Measurements from ENCODE around the gene INAFM1.
A peak's percentile ranks its signal among the peaks of the same experiment; 100 is the strongest.
"Not testable (repeated sequence)": the region's sequence is repeated elsewhere in the genome, so short reads cannot be mapped to it uniquely, and the experiment has no call there.

Gene INAFM1

DNA sequence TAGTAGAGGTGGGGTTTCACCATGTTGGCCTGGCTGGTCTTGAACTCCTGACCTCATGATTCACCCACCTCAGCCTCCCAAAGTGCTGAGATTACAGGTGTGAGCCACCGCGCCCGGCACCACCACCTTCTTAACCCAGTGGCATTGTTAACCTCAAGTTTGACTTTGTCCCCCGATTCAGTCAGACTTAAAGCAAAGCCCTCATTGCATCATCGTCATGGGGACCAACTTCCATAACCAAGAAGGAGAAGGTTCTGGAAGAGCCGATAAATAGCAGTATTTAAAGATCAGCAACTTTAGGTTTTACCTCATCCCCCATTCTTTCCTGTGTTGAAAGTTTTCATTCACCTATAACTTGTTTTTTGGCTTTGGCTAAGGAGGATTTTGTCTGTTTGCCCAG lies 6.7 kb upstream of the INAFM1 start:
- no peak for DNase-seq (ENCODE audit: low spot score)

- no peak for DNase-seq (ENCODE audit: low spot score)
Measured at GRCh38 chr19:47269596-47269995, 5.1 kb upstream of the INAFM1 start.

GRCh38 chr19:47270408-47270807 lies 4.3 kb upstream of the INAFM1 start:
- no peak for DNase-seq (ENCODE audit: low spot score)

GRCh38 chr19:47271949-47272348 lies 2.7 kb upstream of the INAFM1 start:
- DNase-seq (ENCODE audit: low spot score), result no peak

DNA sequence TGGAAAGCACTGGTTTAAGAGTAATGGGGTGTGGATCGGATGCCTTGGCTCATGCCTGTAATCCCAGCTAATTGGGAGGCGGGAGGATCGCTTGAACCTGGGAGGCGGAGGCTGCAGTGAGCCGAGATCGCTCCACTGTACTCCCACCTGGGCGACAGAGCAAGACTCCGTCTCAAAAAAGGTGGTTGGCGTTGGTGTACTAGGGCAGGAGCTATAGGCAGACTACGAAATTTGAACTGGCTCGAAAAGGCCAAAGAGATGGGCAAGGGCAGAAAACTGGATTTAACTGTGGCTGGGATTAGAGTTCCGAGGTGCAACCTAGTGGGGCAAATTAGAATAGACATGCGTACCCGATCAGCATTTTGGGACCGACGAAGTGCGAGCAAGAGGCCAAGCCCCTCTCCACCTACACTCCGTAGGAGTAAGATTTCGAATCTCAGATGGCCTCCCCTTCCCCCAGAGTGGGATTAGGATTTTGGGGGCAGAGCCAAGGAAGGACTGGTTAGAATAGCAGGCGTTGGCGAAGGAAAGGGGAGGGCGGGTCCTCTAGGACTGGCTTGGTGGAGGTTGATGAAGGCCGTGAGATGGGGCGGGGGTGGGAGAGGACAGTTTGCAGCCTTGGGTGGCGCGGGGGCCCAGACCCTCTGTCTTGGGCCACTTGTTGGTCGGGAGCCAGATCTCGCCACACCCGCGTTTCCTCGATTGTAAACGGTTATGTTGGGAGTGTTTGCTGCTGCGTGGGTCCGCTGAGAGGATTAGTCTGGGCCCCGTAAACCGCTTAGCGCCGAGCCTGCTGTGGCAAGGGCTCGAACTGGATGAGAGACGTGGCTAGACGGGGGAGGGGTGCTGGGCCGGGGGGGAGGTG lies 2.0 kb upstream of the INAFM1 start:
- no peak for DNase-seq (ENCODE audit: low spot score)

DNA sequence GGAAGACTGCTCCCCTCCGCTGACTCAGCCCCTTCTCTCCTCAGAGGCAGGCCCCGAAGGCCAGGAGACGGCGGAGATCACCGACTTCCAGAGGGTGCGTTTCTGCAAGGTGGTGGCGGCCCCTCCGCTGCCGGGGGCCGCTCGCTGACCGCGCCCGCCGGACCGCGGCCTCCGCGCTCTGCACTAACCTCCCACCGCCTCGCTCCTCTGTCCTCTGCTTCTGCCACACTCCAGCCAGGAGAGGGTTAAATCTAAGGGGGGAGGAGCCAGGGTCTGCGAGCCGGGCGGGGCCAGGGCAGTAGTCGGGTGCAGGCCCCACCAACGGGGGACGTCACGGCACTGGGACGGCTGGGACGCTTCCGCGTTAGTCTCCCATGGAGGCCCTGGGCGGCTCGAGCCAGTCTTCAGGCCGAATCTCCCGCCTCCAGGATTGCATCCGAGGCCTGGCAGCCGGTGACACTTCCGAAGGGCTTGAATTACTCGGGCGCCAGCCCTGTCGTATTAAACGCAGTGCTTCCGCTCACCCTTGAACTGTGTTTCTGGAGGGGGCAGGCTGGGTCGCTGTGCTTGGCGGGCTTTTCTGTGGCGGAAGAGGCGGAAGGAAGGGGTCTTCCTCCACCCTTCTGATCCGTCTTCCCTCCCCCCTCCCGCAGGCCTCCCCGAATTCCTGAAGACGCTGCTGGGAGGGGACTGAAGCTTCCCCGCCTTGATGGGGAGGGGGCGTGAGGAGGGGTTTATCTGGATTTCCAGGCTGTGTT lies 1.2 kb upstream of the INAFM1 start:
- peak; percentile 78 for DNase-seq (ENCODE audit: low spot score)

- no peak for DNase-seq (ENCODE audit: low spot score)
Measured at GRCh38 chr19:47274891-47275761, 441 bp downstream of the INAFM1 start.

- no peak for DNase-seq (ENCODE audit: low spot score)
Measured at GRCh38 chr19:47275791-47276461, 1.2 kb downstream of the INAFM1 start.

DNA sequence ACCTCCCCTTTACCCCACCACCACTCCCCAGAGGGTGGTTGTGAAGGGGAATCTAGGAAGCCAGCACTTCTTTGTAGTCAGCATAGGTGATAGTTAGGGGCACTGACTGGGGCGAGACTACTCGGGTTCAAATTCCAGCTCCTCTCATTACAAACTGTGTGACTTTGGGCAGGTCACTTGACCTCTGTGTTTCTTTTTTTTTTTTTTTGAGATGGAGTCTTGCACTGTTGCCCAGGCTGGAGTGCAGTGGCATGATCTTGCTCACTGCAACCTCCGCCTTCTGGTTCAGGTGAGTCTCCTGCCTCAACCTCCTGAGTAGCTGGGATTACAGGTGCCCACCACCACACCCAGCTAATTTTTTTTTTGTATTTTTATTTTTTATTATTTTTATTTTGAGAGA lies 1.8 kb downstream of the INAFM1 start:
- DNase-seq (ENCODE audit: low spot score), result not testable (repeated sequence)

DNA sequence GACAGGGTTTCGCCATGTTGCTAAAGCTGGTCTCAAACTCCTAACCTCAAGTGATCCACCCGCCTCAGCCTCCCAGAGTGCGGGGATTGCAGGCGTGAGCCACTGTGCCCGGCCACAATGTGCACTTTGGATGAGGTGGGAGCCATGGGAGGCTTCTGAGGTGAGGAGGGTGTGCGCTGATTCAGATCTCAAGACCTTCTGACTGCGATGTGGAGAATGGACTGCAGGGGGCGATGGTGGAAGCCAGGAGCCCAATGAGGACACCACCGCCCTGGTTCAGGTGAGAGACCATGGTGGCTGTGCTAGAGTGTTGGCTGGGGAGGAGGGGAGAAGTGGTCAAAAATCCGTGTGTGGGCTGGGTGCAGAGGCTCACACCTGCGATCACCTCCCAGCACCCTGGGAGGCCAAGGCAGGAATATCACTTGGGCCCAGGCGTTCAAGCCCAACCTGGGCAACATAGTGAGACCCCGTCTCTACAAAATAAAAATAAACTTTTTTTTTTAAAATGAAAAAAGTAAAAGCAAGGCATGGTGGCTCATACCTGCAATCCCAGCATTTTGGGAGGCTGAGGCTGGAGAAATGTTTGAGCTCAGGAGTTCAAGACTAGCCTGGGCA lies 5.6 kb downstream of the INAFM1 start:
- DNase-seq (ENCODE audit: low spot score), result no peak

DNA sequence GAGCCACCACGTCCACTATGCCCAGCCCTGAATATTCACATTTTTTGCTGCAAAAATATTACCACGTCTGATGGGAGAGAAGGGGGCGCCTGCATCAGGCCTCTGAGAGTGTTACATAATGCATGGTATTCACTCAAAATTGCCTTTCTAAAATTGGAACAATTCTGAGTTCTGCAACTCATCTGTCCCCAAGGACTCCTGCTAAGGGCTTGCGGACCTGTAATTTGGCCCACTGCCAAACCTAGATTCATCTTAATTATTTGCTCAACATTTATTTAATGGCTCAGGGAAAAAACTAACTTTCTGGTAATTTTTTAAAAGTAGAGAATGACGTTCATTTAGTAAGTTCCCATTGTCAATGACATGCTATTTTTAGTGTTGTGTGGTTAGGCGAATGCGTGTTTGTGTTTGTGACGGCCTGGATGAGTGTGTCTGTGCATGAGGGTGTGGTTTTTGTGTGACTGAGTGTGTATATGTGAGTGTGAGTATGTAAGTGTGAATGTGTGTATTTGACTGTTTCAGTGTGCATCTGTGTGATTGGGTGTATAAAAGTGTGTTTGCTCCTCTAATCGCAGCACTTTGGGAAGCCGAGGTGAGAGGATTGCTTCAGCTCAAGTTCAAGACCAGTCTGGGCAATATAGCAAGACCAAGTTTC lies 8.8 kb downstream of the INAFM1 start:
- no peak for DNase-seq (ENCODE audit: low spot score)

GRCh38 chr19:47284324-47284899 lies 9.7 kb downstream of the INAFM1 start:
- peak; percentile 33 for DNase-seq (ENCODE audit: low spot score)

DNA sequence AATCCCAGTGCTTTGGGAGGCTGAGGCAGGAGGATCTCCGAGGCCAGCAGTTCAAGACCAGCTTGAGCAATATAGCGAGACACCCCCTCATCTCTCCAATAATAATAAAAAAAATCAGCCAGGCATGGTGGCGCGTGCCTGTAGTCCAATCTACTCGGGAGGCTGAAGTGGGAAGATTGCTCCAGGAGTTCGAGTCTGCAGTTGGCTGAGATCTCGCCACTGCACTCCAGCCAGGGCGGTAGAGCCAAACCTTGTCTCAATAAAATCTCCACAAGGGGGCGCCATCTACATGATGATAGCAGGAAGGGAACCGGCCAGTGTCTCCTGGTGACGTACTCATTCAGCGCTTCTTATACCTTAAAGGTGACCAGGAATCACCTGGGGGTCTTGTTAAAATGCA lies 21.4 kb downstream of the INAFM1 start:
- DNase-seq (ENCODE audit: low spot score), result peak; percentile 73

DNA sequence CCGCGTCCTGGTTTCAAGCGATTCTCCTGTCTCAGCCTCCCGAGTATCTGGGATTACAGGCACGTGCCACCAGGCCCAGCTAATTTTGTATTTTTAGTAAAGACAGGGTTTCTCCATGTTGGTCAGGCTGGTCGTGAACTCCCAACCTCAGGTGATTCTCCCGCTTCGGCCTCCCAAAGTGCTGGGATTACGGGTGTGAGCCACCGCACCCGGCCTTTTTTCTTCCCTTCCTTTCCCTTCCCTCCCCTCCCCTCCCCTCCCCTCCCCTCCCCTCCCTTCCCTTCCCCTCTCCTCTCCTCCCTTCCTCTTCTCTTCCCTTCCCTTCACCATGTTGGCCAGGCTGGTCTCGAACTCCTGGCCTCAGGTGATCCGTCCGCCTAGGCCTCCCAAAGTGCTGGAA lies 26.2 kb downstream of the INAFM1 start:
- DNase-seq (ENCODE audit: low spot score), result not testable (repeated sequence)

GRCh38 chr19:47302249-47302648 lies 27.6 kb downstream of the INAFM1 start:
- no peak for DNase-seq (ENCODE audit: low spot score)

DNA sequence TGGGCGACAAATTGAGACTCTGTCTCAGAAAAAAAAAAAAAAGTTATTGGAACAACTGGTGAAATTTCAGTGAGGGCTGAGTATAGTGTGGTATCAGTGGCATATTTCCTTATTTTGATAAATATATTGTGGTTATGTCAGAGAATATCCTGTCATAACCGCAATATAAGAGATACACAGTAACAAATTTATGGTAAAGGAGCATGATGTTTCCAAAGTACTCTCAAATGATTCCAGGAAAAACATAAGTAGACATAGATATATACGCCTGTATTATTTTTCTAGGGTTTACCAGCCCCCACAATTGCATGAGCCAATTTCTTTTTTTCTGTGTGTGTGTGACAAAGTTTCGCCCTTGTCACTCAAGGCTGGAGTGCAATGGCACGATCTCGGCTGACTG lies 29.3 kb downstream of the INAFM1 start:
- DNase-seq (ENCODE audit: low spot score), result no peak

- peak; percentile 71 for DNase-seq (ENCODE audit: low spot score)
Measured at GRCh38 chr19:47305309-47305751, 30.6 kb downstream of the INAFM1 start.

GRCh38 chr19:47306303-47306702 lies 31.6 kb downstream of the INAFM1 start:
- DNase-seq (ENCODE audit: low spot score), result no peak

DNA sequence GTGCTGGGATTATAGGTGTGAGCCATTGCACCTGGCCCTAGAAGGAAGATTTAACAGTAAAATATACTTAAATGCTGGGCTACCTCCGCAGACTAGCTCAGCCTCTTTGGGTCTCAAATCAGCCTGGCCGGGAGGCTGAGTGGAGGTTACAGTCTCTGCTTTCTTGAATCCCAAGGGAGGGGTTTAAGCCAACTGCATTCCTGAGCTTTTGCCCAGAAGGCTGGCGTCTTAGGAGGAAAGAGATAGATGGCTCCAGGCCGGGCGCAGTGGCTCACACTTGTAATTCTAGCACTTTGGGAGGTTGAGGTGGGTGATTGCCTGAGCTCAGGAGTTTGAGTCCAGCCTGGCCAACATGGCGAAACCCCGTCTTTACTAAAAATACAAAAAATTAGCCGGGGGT lies 34.4 kb downstream of the INAFM1 start:
- no peak for DNase-seq (ENCODE audit: low spot score)

GRCh38 chr19:47309608-47310007 lies 34.9 kb downstream of the INAFM1 start, which contains the start of gene C5AR1:
Gene C5AR1 (plus strand): TSS chr19:47309861. CDS start chr19:47309896, 35 bp downstream.
- no peak for DNase-seq (ENCODE audit: low spot score)

Data from COLO829 (cell line).